CD1c-positive myeloid dendritic cell (primary cell): ENCODE data around the gene MAT2B.

Source experiments
- DNase-seq: peaks from one replicate; pipeline ENCODE4 v3.0.0-alpha.2; 2016; ENCODE audit errors: extremely low spot score

The MAT2B gene

GRCh38 chr5:163551156-163551555 lies 45.7 kb downstream of the MAT2B start:
- DNase-seq, result no peak

- no peak for DNase-seq
These were observed 47.1 kb downstream of the MAT2B start for GRCh38 chr5:163552536-163552935.

GRCh38 chr5:163561339-163561738 lies 55.9 kb downstream of the MAT2B start:
- DNase-seq, result no peak

DNA sequence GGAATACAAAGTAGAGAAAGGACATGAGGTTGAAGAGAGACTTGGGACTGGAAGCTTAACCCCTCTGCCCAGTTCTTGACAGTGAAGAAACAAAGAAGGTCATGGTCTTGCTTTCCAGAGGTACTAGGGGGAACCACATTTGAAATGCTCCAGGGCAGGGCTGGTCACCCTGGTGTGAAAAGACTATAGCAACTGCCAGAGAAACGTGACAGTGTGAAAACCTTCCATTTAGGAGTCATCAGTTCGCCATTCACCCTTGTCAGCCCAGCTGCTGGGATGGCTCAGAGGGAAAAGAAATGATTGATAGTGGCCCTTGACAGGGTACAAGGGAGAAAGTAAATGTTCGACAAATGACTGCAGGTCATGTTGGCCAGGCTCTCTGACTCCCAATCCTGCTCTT lies 56.7 kb downstream of the MAT2B start:
- no peak for DNase-seq

- no peak for DNase-seq
These were observed 57.7 kb downstream of the MAT2B start for GRCh38 chr5:163563112-163563511.

- no peak for DNase-seq
These were observed 58.5 kb downstream of the MAT2B start for GRCh38 chr5:163563880-163564279.

- peak; percentile 79 for DNase-seq
These were observed 59.0 kb downstream of the MAT2B start for GRCh38 chr5:163564321-163564938.

GRCh38 chr5:163565492-163565891 lies 60.1 kb downstream of the MAT2B start:
- DNase-seq, result no peak

GRCh38 chr5:163565931-163566608 lies 60.7 kb downstream of the MAT2B start:
- peak; percentile 18 for DNase-seq

GRCh38 chr5:163566678-163567077 lies 61.3 kb downstream of the MAT2B start:
- no peak for DNase-seq

- no peak for DNase-seq
These were observed 62.4 kb downstream of the MAT2B start for GRCh38 chr5:163567811-163568210.
